T-helper 1 cell treated with Interleukin-12 subunit alpha and Interleukin-12 subunit beta and Interleukin-4 antibody, amounts not matched to agents 30 μg/mL and 1 μg/mL, for 36 hours (primary cell): ENCODE data around the gene VAV1.
"Not testable (repeated sequence)": the region's sequence is repeated elsewhere in the genome, so short reads cannot be mapped to it uniquely, and the experiment has no call there.

ENCODE experiments used
- H3K27ac Mint-ChIP-seq: one replicate; pipeline ENCODE4 v1.8.0; 2021; ENCODE audit warnings: mild to moderate bottlenecking, mixed read lengths
- H3K27me3 Mint-ChIP-seq: one replicate; pipeline ENCODE4 v1.8.0; 2021; ENCODE audit warnings: low read depth, mixed read lengths
- H3K36me3 Mint-ChIP-seq: one replicate; pipeline ENCODE4 v1.8.0; 2021; ENCODE audit warnings: low read depth, mixed read lengths
- H3K4me1 Mint-ChIP-seq: one replicate; pipeline ENCODE4 v1.8.0; 2021; ENCODE audit warnings: low read depth, mixed read lengths
- H3K4me3 Mint-ChIP-seq: one replicate; pipeline ENCODE4 v1.8.0; 2021; ENCODE audit warnings: mild to moderate bottlenecking, moderate library complexity, mixed read lengths
- H3K9me3 Mint-ChIP-seq: one replicate; pipeline ENCODE4 v1.8.0; 2021; ENCODE audit warnings: mixed read lengths

The VAV1 gene

DNA sequence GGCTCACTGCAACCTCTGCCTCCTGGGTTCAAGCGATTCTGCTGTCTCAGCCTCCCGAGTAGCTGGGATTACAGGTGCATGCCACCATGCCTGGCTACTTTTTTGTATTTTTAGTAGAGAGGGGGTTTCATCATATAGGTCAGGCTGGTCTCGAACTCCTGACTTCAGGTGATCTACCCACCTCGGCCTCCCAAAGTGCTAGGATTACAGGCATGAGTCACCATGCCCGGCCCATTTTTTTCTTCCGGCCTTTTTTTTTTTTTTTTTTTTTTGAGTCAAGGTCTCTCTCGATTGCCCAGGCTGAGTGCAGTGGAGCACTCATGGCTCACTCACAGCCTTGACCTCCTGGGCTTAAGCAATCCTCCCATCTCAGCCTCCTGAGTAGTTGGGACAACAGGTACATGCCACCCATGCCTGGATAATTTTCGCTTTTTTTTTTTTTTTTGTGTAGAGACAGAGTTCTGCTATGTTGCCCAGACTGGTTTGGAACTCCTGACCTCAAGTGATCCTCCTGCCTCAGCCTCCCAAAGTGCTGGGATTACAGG lies 10.2 kb upstream of the VAV1 start:
- not testable (repeated sequence) for H3K27me3 Mint-ChIP-seq, H3K4me3 Mint-ChIP-seq, H3K9me3 Mint-ChIP-seq, H3K27ac Mint-ChIP-seq
- Mint-ChIP-seq H3K4me1 (peaks cover 22% of the 10 kb centered on the region), H3K36me3 (peaks cover 21% of the 10 kb centered on the region)

DNA sequence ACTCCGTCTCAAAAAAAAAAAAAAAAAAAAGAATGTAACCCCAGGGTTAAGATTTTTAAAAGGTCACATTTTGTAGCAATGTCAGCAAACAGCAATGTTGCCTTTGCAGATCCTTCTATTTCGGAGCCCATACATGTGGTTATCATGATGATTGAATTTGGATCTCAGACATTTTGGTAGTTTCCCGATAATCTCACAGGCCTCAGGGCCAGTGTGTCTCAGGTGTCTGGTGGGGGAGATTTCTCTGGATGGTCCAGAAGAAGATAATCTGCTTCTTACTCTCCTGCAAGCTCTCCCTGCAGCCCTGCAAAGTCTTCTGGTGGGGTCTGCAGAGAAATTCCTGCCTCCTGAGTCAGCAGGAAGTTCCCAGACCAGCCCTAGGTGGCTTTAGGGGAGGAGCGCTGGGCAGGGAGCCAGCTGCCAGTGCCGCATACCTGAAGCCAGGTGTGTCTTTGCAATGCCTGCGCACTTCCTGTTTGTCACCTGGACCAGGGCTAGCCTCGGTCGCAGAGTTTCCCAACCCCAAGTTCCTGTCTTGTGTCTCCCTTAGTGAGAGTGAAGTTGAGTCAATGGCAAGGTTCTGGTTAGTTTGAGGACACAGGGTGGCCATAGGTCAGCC lies 6.7 kb upstream of the VAV1 start:
- H3K9me3 Mint-ChIP-seq = no peaks in the 10 kb centered on the region
- peaks cover 26% of the 10 kb centered on the region for H3K4me1 Mint-ChIP-seq

DNA sequence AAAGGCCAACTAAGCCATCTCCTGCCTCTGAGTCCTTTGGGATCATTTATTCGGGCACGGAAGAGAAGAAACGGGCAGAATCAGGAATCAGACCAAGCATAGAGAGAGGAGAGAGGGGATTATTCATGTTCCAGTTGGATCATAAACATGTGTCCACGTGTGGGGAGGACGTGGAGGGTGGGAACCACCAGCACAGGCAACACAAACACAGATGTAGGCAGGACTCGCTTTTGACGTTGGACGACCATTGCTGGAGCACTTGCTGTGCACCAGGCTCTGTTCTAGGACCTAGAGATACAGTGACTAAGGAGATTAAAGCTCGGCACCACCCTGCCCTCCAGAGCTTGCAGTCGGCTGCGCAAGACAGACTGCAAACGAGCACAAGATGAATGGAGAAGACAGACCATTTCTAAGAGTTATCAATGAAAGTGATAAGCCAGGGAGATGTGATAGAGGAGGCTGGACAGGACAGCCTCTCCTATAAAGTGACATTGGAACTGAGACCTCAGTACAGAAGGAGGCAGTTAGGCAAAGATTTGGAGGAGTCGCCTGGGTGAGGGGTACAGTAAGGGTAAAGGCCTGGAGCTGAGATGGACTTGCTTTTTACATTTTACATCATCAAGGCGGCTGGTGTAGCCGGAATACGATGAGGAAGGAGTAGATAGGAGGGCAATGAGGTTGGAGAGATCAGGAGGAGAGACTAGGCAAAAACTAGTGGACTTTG lies 6.0 kb upstream of the VAV1 start:
- Mint-ChIP-seq H3K4me1 (peaks cover 27% of the 10 kb centered on the region), H3K9me3 (no peaks in the 10 kb centered on the region), H3K4me3 (peak overlapping the region; percentile 92), H3K36me3 (peaks cover 6% of the 10 kb centered on the region), H3K27ac (peak overlapping the region; percentile 94), H3K27me3 (no peaks in the 10 kb centered on the region)

More for the DNA sequence above, 6.7 kb upstream of the VAV1 start:
- peak overlapping the region; percentile 92 for H3K4me3 Mint-ChIP-seq
- H3K27me3 Mint-ChIP-seq = no peaks in the 10 kb centered on the region
- peak overlapping the region; percentile 94 for H3K27ac Mint-ChIP-seq
- peaks cover 9% of the 10 kb centered on the region for H3K36me3 Mint-ChIP-seq

DNA sequence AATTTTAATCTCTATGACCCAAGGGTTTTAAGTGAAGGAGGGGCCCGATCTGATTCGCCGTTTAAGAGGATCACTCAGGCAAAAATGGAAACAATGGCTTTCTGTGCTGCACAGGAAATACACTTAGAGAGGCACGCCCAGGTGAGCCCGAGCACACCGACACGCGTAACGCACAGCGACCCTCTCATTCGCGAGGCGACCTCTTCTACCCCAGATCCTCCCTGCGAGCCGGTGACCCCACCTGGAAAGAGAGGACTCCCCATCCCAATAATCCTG lies 5.5 kb upstream of the VAV1 start:
- H3K4me1 Mint-ChIP-seq = peaks cover 32% of the 10 kb centered on the region
- no peaks in the 10 kb centered on the region for H3K27me3 Mint-ChIP-seq
- H3K27ac Mint-ChIP-seq = peak overlapping the region; percentile 94
- H3K4me3 Mint-ChIP-seq = peak overlapping the region; percentile 92
- H3K36me3 Mint-ChIP-seq = peaks cover 5% of the 10 kb centered on the region
- no peaks in the 10 kb centered on the region for H3K9me3 Mint-ChIP-seq

DNA sequence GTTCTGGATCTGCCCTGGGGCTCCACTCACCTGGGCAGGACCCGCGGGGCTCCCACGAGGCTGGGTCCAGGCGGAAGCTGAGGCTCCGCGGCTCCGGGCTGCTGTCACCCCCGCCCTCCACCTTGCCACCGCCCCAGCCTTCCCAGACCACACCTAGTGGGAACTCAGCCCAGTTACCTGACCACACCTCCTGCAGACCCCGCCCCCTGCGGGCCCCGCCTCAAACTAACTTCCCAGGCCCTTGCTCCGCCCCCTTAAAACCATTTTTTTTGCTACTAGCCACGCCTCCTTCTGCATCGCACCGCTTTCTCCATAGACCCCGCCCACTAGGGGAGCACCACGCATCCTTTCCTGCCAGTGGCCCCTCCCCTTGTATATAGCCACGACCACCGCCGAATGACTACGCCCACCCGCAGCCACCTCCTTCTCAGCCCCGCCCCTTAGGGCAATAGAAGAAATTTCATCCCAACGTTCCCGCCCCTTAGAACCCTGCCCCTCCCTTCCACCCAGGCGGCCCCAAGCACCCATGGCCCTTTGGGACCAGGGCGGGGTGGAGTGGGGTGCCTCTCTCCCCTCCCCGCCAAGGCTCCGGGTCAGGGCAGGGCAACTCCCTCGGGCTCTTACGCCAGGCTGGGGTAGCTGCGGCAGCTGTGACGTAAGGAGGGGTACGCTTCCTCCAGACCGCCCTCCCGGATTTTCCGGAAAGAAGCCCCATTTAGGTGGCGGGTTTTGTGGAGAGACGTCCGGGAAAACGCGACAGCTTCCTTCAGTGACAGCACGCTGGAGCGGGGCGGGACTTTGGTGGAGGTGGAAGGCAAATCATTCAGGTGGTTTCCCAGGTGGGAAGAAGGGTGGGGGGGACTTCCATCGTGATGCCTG lies 4.9 kb upstream of the VAV1 start, which contains the start of gene SH2D3A:
TSS of gene SH2D3A (minus strand) at position 79 of the 879 bp plus-strand sequence. CDS start 3,687 bp downstream, outside the sequence.
- Mint-ChIP-seq H3K9me3 (no peaks in the 10 kb centered on the region), H3K27me3 (no peaks in the 10 kb centered on the region), H3K36me3 (peaks cover 4% of the 10 kb centered on the region), H3K4me1 (peaks cover 37% of the 10 kb centered on the region), H3K4me3 (peak within 1 kb of the TSS; percentile 92), H3K27ac (peak within 1 kb of the TSS; percentile 94)

DNA sequence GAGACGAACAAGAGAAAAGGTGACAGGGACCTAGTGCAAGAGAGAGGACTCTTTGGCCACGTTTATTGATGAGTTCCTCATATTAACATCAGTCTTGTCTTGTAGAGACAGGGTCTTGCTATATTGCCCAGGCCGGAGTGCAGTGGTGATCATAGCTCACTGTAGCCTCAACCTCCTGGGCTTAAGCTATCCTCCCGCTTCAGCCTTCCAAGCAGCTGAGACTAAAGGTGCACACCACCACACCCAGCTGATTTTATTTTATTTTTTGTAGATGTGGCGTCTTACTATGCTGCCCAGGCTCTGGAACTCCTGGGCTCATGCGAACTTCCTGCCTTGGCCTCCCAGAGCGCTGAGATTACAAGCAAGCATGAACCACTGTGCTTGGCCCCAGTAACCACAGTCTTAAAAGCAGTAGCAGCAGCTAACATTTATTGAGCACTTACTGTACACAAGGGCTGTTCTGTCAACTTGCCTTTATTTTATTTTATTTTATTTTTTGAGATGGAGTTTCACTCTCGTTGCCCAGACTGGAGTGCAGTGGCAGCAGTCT lies 4.2 kb upstream of the VAV1 start:
- Mint-ChIP-seq H3K36me3 (peaks cover 5% of the 10 kb centered on the region), H3K4me1 (peaks cover 37% of the 10 kb centered on the region), H3K4me3 (peak overlapping the region; percentile 92), H3K9me3 (no peaks in the 10 kb centered on the region), H3K27me3 (no peaks in the 10 kb centered on the region), H3K27ac (peak overlapping the region; percentile 94)

DNA sequence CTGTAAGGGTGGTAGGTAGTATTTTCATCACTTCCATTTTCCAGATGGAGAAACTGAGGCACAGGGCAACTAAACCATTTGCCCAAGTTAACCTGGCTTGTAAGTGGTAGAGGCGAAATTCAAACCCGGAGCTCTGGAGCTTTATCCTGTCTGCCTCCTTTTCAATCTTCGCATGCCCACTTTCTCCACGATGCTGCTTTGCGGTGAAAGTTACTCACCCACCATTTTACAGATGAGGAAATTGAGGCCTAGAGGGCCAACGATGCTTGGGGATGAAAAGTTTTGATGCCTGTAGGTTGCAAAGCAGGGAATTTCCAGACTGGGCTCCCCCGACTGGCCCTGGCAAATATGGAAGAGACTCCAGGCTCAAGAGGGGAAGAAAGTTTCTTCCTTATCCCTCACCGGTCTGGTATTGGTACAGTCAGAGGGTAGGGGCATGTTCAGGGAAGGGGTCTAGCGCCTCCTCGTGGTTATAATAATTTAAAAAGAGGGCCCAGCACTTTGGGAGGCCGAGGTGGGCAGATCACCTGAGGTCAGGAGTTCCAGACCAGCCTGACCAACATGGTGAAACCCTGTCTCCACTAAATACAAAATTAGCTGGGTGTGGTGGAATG lies 3.4 kb upstream of the VAV1 start:
- peaks cover 10% of the 10 kb centered on the region for H3K36me3 Mint-ChIP-seq
- no peaks in the 10 kb centered on the region for H3K27me3 Mint-ChIP-seq
- no peaks in the 10 kb centered on the region for H3K9me3 Mint-ChIP-seq
- peaks cover 41% of the 10 kb centered on the region for H3K4me1 Mint-ChIP-seq
- peak overlapping the region; percentile 21 for H3K4me3 Mint-ChIP-seq
- H3K27ac Mint-ChIP-seq = peak overlapping the region; percentile 55

DNA sequence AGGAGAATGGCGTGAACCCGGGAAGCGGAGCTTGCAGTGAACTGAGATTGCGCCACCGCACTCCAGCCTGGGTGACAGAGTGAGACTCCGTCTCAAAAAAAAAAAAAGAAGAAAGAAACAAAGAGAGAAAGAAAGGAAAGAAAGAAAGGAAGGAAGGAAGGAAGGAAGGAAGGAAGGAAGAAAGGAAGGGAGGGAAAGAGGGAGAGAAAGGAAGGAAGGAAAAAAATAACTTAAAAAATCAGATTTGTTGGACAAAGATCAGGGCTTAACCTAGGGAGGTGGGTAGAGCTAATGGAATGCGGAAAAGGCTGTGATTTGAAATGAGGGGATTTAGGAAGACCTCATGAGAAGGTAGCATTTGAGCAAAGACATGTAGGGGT lies 870 bp upstream of the VAV1 start:
- H3K4me1 Mint-ChIP-seq = peaks cover 46% of the 10 kb centered on the region
- peaks cover 12% of the 10 kb centered on the region for H3K9me3 Mint-ChIP-seq
- peak overlapping the region; percentile 56 for H3K4me3 Mint-ChIP-seq

DNA sequence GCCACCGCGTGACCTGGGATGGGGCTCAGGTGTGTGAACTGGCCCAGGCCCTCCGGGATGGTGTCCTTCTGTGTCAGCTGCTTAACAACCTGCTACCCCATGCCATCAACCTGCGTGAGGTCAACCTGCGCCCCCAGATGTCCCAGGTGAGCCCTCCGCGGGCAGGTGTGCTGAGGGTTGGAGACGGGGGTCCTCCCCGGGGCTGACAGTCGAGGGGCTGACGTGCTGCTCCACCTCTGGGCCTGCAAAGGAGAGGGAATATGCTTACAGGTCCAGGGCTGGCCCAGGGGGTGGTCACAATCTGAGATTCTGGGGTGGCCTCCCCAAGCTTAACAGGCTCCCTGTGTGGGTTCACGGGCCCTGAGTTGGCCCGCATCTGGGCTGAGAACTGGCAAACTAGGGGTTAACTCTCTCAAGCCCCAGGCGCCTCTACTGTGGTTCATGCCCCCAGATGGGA lies 386 bp downstream of the VAV1 start:
- Mint-ChIP-seq H3K4me1 (peaks cover 50% of the 10 kb centered on the region), H3K4me3 (peak overlapping the region; percentile 95), H3K27ac (peak overlapping the region; percentile 89), H3K27me3 (no peaks in the 10 kb centered on the region), H3K9me3 (peaks cover 12% of the 10 kb centered on the region), H3K36me3 (peaks cover 37% of the 10 kb centered on the region)

More for the DNA sequence above, 870 bp upstream of the VAV1 start:
- not testable (repeated sequence) for H3K27me3 Mint-ChIP-seq
- Mint-ChIP-seq H3K27ac (peak overlapping the region; percentile 89), H3K36me3 (peaks cover 27% of the 10 kb centered on the region)

DNA sequence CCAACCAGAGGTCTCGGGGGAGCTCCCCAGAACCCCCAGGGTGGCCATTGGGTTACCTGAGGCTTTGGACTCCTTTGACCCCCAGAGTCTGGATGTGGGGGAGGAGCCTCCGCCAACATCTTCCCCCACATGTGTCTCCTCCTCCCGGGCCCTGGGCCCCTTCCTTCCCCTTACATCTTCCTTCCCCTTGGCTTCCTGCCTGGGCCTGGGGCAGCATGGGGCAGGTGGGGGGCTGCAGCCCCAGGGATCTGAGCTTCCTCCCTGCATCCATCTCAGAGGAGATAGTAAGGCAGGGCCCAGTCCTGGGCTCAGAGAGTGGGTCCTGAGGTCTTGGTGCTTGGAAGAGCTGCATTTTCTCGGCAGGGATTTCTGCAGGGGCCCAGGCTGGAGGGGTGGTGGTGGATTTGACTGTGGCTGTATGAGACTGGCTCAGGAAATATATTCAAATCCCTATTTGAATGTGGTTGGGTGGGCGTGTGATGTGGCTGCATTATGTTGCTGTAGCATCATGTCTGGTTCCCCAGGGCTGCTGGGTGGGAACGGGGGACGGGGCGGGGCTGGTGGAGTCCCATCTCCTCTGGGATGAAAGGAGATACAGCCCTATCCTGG lies 919 bp downstream of the VAV1 start:
- Mint-ChIP-seq H3K4me3 (peak overlapping the region; percentile 95), H3K9me3 (peaks cover 12% of the 10 kb centered on the region), H3K4me1 (peaks cover 50% of the 10 kb centered on the region), H3K27me3 (no peaks in the 10 kb centered on the region), H3K27ac (peak overlapping the region; percentile 89), H3K36me3 (peaks cover 40% of the 10 kb centered on the region)

DNA sequence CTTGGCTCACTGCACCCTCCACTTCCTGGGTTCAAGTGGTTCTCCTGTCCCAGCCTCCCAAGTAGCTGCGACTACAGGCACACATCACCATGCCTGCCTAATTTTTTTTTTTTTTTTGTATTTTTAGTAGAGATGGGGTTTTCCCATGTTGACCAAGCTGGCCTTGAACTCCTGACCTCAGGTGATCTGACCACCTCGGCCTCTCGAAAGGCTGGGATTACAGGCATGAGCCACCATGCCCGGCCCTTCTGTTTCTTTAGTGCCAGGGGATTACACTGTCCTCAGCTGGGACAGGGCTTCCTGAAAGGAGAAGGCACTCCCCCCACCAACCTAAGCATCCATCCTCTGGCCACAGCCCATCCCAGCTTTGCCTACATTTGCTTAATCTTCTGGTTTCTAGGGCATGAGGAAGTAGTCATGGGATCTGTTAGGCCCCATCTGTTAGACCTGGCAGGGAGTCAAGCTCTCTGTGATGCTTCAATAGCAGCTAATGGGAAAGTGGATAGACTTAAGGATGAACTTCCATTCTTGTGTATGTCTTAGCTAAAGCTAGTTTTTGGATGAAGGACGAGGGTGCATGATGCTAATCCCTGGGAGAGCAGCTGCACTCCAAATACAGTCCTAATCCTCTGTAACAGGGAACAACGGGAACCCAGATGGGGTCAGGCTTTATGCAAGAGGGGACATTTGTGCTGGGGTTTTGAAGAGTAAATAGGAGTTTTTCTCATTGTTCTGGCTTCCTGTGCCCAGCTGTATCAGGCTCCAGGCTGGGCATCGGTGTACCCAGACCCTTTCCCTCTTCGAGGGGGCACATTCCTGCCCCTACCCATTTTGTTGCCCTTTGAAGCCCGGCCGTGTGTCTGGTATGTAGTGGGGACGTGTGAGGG lies 2.6 kb downstream of the VAV1 start:
- Mint-ChIP-seq H3K9me3 (peaks cover 12% of the 10 kb centered on the region), H3K4me1 (peaks cover 52% of the 10 kb centered on the region), H3K36me3 (peaks cover 41% of the 10 kb centered on the region), H3K27ac (peak overlapping the region; percentile 49), H3K4me3 (peak overlapping the region; percentile 95), H3K27me3 (no peaks in the 10 kb centered on the region)

DNA sequence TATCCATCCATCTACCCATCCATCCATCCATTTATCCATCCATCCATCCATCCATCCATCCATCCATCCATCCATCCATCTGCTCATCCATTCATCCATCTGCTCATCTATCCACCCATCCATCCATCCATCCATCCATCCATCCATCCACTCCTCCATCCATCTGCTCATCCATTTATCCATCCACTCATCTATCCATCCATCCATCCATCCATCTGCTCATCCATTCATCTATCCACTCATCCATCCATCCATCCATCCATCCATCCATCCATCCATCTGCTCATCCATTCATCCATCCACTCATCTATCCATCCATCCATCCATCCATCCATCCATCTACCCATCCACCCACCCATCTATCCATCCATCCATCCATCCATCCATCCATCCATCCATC lies 3.5 kb downstream of the VAV1 start:
- Mint-ChIP-seq H3K4me1 (peaks cover 54% of the 10 kb centered on the region), H3K9me3 (peaks cover 12% of the 10 kb centered on the region), H3K4me3 (peak overlapping the region; percentile 65), H3K27ac (peak overlapping the region; percentile 47), H3K36me3 (peaks cover 44% of the 10 kb centered on the region)
- not testable (repeated sequence) for H3K27me3 Mint-ChIP-seq

DNA sequence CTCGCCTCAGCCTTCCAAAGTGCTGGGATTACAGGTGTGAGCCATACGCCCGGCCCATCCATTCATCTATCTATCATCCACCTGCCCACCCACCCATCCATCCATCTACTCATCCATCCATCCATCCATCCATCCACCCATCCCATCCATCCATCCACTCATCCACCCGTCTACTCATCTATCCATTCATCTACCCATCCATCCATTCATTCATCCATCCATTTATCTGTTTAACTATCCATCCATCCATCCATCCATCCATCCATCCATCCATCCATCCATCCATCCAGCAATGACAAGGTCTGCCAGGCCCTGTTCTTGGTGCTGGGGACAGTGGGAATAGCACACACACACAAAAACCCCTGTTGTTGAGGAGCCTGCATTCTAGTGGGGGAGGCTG lies 4.5 kb downstream of the VAV1 start:
- H3K27ac Mint-ChIP-seq = peak overlapping the region; percentile 18
- H3K27me3 Mint-ChIP-seq = no peaks in the 10 kb centered on the region
- peaks cover 46% of the 10 kb centered on the region for H3K36me3 Mint-ChIP-seq
- peaks cover 12% of the 10 kb centered on the region for H3K9me3 Mint-ChIP-seq
- H3K4me1 Mint-ChIP-seq = peaks cover 55% of the 10 kb centered on the region
- peak overlapping the region; percentile 1 for H3K4me3 Mint-ChIP-seq
